IMR-90 (cell line): Measurements from ENCODE around the gene NLGN1. TPM values are rescaled to one million over a fixed set of nuclear protein-coding genes. Genes with fewer than 3 reads are reported as not detected.

ENCODE experiments used
- ATAC-seq: fragments of 200-7000 bp; cut with Tn5 transposase; 2 replicates; pipeline ENCODE4 v1.9.1; 2020; ENCODE audit warnings: low read depth, mild to moderate bottlenecking, moderate library complexity
- BruUV-seq: library from RNA; stranded (reverse); fragments of 400-500 nt; replicated peaks from 2 replicates; lab custom pipeline; 2021; lab: Mats Ljungman, UMichigan
- CTCF ChIA-PET: fragments of 300-600 bp; formaldehyde crosslinking; extraction: SDS; loops from one replicate; lab custom pipeline; 2021; ENCODE audit warnings: antibody characterized with exemption; lab: Yijun Ruan, JAX
- POLR2A ChIA-PET: fragments of 300-600 bp; sonication (Branson Sonifier 250); formaldehyde crosslinking; loops from one replicate; lab custom pipeline; 2022; ENCODE audit warnings: antibody characterized with exemption; ENCODE audit not compliant: unreplicated experiment; lab: Charles Lee
- DNase-seq: peaks from one replicate; pipeline ENCODE4 v3.0.0; 2013
- H2AFZ ChIP-seq: replicated peaks from 2 replicates; pipeline ENCODE3; 2013; ENCODE audit warnings: low read length, mild to moderate bottlenecking; ENCODE audit not compliant: poor library complexity
- H2AK5ac ChIP-seq: 2 replicates; pipeline ENCODE4 v1.6.1; 2013; ENCODE audit warnings: low read depth, low read length, inconsistent platforms
- H2AK9ac ChIP-seq: replicated peaks from 2 replicates; pipeline ENCODE3; 2013; ENCODE audit warnings: mild to moderate bottlenecking, low read depth, low read length, moderate library complexity; ENCODE audit not compliant: poor library complexity
- H2BK120ac ChIP-seq: 2 replicates; pipeline ENCODE4 v1.6.1; 2013; ENCODE audit warnings: low read depth, low read length, inconsistent platforms
- H2BK15ac ChIP-seq: 3 replicates; pipeline ENCODE4 v1.6.1; 2013; ENCODE audit warnings: low read depth, low read length, inconsistent platforms
- H2BK20ac ChIP-seq: 2 replicates; pipeline ENCODE4 v1.6.1; 2013; ENCODE audit warnings: low read depth, mild to moderate bottlenecking, inconsistent platforms, low read length, moderate library complexity
- H2BK5ac ChIP-seq: 2 replicates; pipeline ENCODE4 v1.6.1; 2013; ENCODE audit warnings: mild to moderate bottlenecking, low read depth, low read length, inconsistent platforms; ENCODE audit not compliant: poor library complexity, severe bottlenecking
- H3K14ac ChIP-seq: replicated peaks from 2 replicates; pipeline ENCODE4 v1.6.1; 2013; ENCODE audit warnings: low read depth, low read length, inconsistent platforms
- H3K18ac ChIP-seq: 2 replicates; pipeline ENCODE4 v1.6.1; 2013; ENCODE audit warnings: low read depth, low read length, control low read depth
- H3K23ac ChIP-seq: 2 replicates; pipeline ENCODE4 v1.6.1; 2013; ENCODE audit warnings: low read depth, low read length, inconsistent platforms
- H3K27ac ChIP-seq: 2 replicates; pipeline ENCODE4 v1.5.1; 2013; ENCODE audit warnings: mild to moderate bottlenecking, control low read depth, low read length; ENCODE audit not compliant: insufficient read depth
- H3K27me3 ChIP-seq: 2 replicates; pipeline ENCODE4 v1.6.1; 2013; ENCODE audit warnings: low read length; ENCODE audit not compliant: control insufficient read depth, insufficient read depth
- H3K36me3 ChIP-seq: 2 replicates; pipeline ENCODE4 v1.6.1; 2013; ENCODE audit warnings: low read length, mixed read lengths; ENCODE audit not compliant: control insufficient read depth, insufficient read depth
- H3K4ac ChIP-seq: 2 replicates; pipeline ENCODE4 v1.6.1; 2013; ENCODE audit warnings: low read depth, low read length, inconsistent platforms
- H3K4me1 ChIP-seq: 2 replicates; pipeline ENCODE4 v1.6.1; 2013; ENCODE audit warnings: low read length, mixed read lengths; ENCODE audit not compliant: control insufficient read depth, insufficient read depth
- H3K4me2 ChIP-seq: 2 replicates; pipeline ENCODE4 v1.6.1; 2013; ENCODE audit warnings: low read depth, mild to moderate bottlenecking, control low read depth, low read length, moderate library complexity
- H3K4me3 ChIP-seq: 2 replicates; pipeline ENCODE4 v1.5.1; 2013; ENCODE audit warnings: low read depth, mild to moderate bottlenecking, control low read depth, low read length, moderate library complexity; ENCODE audit not compliant: insufficient read depth
- H3K56ac ChIP-seq: 2 replicates; pipeline ENCODE4 v1.6.1; 2013; ENCODE audit warnings: low read length, inconsistent platforms; ENCODE audit not compliant: insufficient read depth; ENCODE audit errors: extremely low read depth
- H3K79me1 ChIP-seq, 2 experiments: 2 replicates each; pipeline ENCODE4 v1.6.1; 2013; ENCODE audit warnings: low read length in 2 of 2, inconsistent platforms in 1 of 2, low read depth in 1 of 2
- H3K9ac ChIP-seq: 2 replicates; pipeline ENCODE4 v1.6.1; 2013; ENCODE audit warnings: low read depth, low read length, control low read depth
- H3K9me1 ChIP-seq: 2 replicates; pipeline ENCODE4 v1.6.1; 2013; ENCODE audit warnings: low read length, inconsistent platforms; ENCODE audit not compliant: insufficient read depth
- H3K9me3 ChIP-seq: 2 replicates; pipeline ENCODE4 v1.6.1; 2013; ENCODE audit warnings: low read length; ENCODE audit not compliant: control insufficient read depth, insufficient read depth
- H4K20me1 ChIP-seq: 2 replicates; pipeline ENCODE4 v1.6.1; 2013; ENCODE audit warnings: low read length, inconsistent platforms; ENCODE audit not compliant: insufficient read depth
- H4K5ac ChIP-seq: 2 replicates; pipeline ENCODE4 v1.6.1; 2013; ENCODE audit warnings: mild to moderate bottlenecking, low read depth, low read length, control low read depth
- H4K8ac ChIP-seq, 2 experiments: 2 replicates each; pipeline ENCODE4 v1.6.1; 2013; ENCODE audit warnings: low read depth in 2 of 2, low read length in 2 of 2, control low read depth in 1 of 2, inconsistent platforms in 1 of 2
- H4K91ac ChIP-seq: 2 replicates; pipeline ENCODE4 v1.6.1; 2013; ENCODE audit warnings: low read depth, low read length, inconsistent platforms; ENCODE audit not compliant: insufficient read depth
- BHLHE40 ChIP-seq: fragments of 150-350 bp; IDR thresholded peaks from 2 replicates; pipeline ENCODE4 v1.6.1; 2016; ENCODE audit warnings: mild to moderate bottlenecking, low read depth, low read length
- CEBPB ChIP-seq: IDR thresholded peaks from 2 replicates; pipeline ENCODE4 v1.6.1; 2012; ENCODE audit warnings: low read depth, low read length, improper control_type of control experiment
- CHD1 ChIP-seq: IDR thresholded peaks from 2 replicates; pipeline ENCODE4 v1.6.1; 2012; ENCODE audit warnings: low read depth, low read length, improper control_type of control experiment
- FOS ChIP-seq: fragments of 150-350 bp; IDR thresholded peaks from 2 replicates; pipeline ENCODE4 v1.6.1; 2016; ENCODE audit warnings: low read depth, low read length
- MAFK ChIP-seq: IDR thresholded peaks from 2 replicates; pipeline ENCODE4 v1.6.1; 2012; ENCODE audit warnings: low read depth, low read length, improper control_type of control experiment
- MAZ ChIP-seq: IDR thresholded peaks from 2 replicates; pipeline ENCODE4 v1.6.1; 2012; ENCODE audit warnings: low read depth, mild to moderate bottlenecking, low read length, improper control_type of control experiment, moderate library complexity, borderline replicate concordance
- MXI1 ChIP-seq: IDR thresholded peaks from 2 replicates; pipeline ENCODE4 v1.6.1; 2012; ENCODE audit warnings: low read depth, mild to moderate bottlenecking, low read length, moderate library complexity, borderline replicate concordance
- NFE2L2 ChIP-seq: fragments of 150-350 bp; IDR thresholded peaks from 2 replicates; pipeline ENCODE4 v1.6.1; 2016; ENCODE audit warnings: low read depth, mild to moderate bottlenecking, low read length
- POLR2A ChIP-seq: IDR thresholded peaks from 2 replicates; pipeline ENCODE4 v1.6.1; 2012; ENCODE audit warnings: mild to moderate bottlenecking, low read depth, low read length
- RAD21 ChIP-seq: IDR thresholded peaks from 2 replicates; pipeline ENCODE4 v1.6.1; 2012; ENCODE audit warnings: low read length, improper control_type of control experiment
- RCOR1 ChIP-seq: IDR thresholded peaks from 2 replicates; pipeline ENCODE4 v1.6.1; 2012; ENCODE audit warnings: mild to moderate bottlenecking, low read length, improper control_type of control experiment; ENCODE audit not compliant: insufficient replicate concordance
- RFX5 ChIP-seq: IDR thresholded peaks from 2 replicates; pipeline ENCODE4 v1.8.0; 2012; ENCODE audit warnings: low read depth, mild to moderate bottlenecking, low read length, moderate library complexity
- SMC3 ChIP-seq: fragments of 150-350 bp; IDR thresholded peaks from 2 replicates; pipeline ENCODE4 v1.6.1; 2016; ENCODE audit warnings: low read depth, mild to moderate bottlenecking, antibody characterized with exemption, low read length, moderate library complexity
- WGBS, 2 experiments: methylation state at CpG; one replicate each; pipeline versions ENCODE4 v1.1.5 to v1.1.7; 2013; ENCODE audit warnings: missing lambda C conversion rate in 2 of 2; ENCODE audit not compliant: insufficient read length in 1 of 2; ENCODE audit errors: extremely low coverage in 2 of 2; 5-methylcytosine and 5-hydroxymethylcytosine counted together
- dilution Hi-C: fragments of 300-500 bp; cut with HindIII; formaldehyde crosslinking; loops from one replicate; pipeline ENCODE4 v1.14.3; 2018; ENCODE audit warnings: low sequenced_read_pairs; ENCODE audit not compliant: unreplicated experiment
- in situ Hi-C: fragments of 300-500 bp; cut with MboI; formaldehyde crosslinking; loops from 3 replicates; pipeline ENCODE4 v1.14.3; 2019; ENCODE audit warnings: low sequenced_read_pairs, inconsistent platforms, mixed read lengths
- intact Hi-C: fragments of 100-400 bp; cut with micrococcal nuclease; formaldehyde crosslinking; loops from 2 replicates; pipeline ENCODE4 v1.10.0; 2022
- polyA plus RNA-seq, 3 experiments: library from polyadenylated mRNA; depleted of rRNA; stranded (reverse); fragments of >200 nt; gene quantifications; 2 replicates each; pipeline ENCODE4 v1.2.3, GENCODE V29; 2012; ENCODE audit warnings: low replicate concordance in 1 of 3
- total RNA-seq: library from RNA; depleted of rRNA; stranded (reverse); fragments of >200 nt; gene quantifications from 2 replicates; pipeline ENCODE4 v1.2.3, GENCODE V29; 2012
- TF ChIP-seq, protein P1 (sequence below): fragments of 150-350 bp; IDR thresholded peaks from 2 replicates; pipeline ENCODE4 v1.6.1; 2017; ENCODE audit warnings: mild to moderate bottlenecking, antibody characterized with exemption, low read length, low read depth
- TF ChIP-seq, protein P2 (sequence below): conservative IDR thresholded peaks from 2 replicates; pipeline ENCODE4 v1.5.1; 2012; ENCODE audit warnings: mild to moderate bottlenecking, low read depth, low read length, improper control_type of control experiment
- TF ChIP-seq, protein P3 (sequence below): fragments of 150-350 bp; IDR thresholded peaks from 2 replicates; pipeline ENCODE4 v1.6.1; 2016; ENCODE audit warnings: low read depth, mild to moderate bottlenecking, low read length, moderate library complexity, borderline replicate concordance

Gene NLGN1
- total and polyA plus RNA-seq, 2 of the 4 experiments (the other 2 are of a cell fraction) = 1.8 to 12.5 TPM

DNA sequence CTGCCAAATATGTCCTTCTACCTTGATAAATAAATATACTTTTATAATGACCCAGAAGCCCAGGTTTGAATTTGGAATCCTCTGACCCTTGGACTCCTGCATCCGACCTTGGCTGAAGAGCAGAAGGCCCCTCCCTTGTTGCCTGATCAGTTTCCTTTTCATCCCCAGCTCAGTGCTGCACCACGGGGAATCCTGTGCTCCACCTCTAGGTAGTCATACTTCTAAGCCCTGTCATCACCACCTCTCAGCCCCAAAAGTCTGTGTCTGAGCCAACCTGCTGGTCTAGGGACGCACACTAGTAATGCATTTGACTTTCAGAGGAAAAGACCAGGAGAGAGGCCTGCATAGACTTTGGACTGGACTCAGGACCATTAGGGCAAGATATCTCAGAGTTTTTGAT is 310.6 kb downstream of the NLGN1 start:
- dilution Hi-C loops = no loop called here
- in situ Hi-C loops = no loop called here
- Histone ChIP-seq H4K20me1 (no peaks in the 10 kb centered on the region), H2BK15ac (no peak overlapping the region), H3K56ac (peak overlapping the region; percentile 6; the same call in 1 of the 2 replicates), H3K23ac (no peak overlapping the region), H2BK120ac (no peak overlapping the region), H2AK5ac (no peak overlapping the region), H3K4me3 (no peak overlapping the region), H2BK5ac (no peak overlapping the region), H3K36me3 (no peaks in the 10 kb centered on the region), H3K9me1 (no peaks in the 10 kb centered on the region), H2BK20ac (no peak overlapping the region), H2AK9ac (no peak overlapping the region), H3K9ac (no peak overlapping the region), H4K5ac (no peak overlapping the region), H3K9me3 (no peaks in the 10 kb centered on the region), H3K27ac (no peak overlapping the region), H3K4ac (no peak overlapping the region), H4K8ac (no peak overlapping the region), H3K18ac (no peak overlapping the region), H2AFZ (no peak overlapping the region), H3K27me3 (no peaks in the 10 kb centered on the region), H3K14ac (no peak overlapping the region), H3K4me2 (no peak overlapping the region), H3K79me1 (no peaks in the 10 kb centered on the region), H4K91ac (no peak overlapping the region), H3K4me1 (no peaks in the 10 kb centered on the region)
- WGBS, 2 experiments = 100% methylated on average over 1 of the region's 3 CpGs; no CpG with 5 or more reads in 1 of the 2 experiments
- BruUV-seq = no TSS peak
- POLR2A ChIA-PET = no interaction called here
- CTCF ChIA-PET = no interaction called here
- intact Hi-C loops = no loop called here
- DNase-seq (no peak), ATAC-seq (no peak)
- no peak for TF ChIP-seq CHD1
- TF ChIP-seq MXI1 = no peak
- no peak for TF ChIP-seq MAFK
- TF ChIP-seq RAD21 = no peak
- TF ChIP-seq, protein P1, sequence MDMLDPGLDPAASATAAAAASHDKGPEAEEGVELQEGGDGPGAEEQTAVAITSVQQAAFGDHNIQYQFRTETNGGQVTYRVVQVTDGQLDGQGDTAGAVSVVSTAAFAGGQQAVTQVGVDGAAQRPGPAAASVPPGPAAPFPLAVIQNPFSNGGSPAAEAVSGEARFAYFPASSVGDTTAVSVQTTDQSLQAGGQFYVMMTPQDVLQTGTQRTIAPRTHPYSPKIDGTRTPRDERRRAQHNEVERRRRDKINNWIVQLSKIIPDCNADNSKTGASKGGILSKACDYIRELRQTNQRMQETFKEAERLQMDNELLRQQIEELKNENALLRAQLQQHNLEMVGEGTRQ = no peak
- TF ChIP-seq RFX5 = no peak
- no peak for TF ChIP-seq CEBPB
- TF ChIP-seq, protein P2, sequence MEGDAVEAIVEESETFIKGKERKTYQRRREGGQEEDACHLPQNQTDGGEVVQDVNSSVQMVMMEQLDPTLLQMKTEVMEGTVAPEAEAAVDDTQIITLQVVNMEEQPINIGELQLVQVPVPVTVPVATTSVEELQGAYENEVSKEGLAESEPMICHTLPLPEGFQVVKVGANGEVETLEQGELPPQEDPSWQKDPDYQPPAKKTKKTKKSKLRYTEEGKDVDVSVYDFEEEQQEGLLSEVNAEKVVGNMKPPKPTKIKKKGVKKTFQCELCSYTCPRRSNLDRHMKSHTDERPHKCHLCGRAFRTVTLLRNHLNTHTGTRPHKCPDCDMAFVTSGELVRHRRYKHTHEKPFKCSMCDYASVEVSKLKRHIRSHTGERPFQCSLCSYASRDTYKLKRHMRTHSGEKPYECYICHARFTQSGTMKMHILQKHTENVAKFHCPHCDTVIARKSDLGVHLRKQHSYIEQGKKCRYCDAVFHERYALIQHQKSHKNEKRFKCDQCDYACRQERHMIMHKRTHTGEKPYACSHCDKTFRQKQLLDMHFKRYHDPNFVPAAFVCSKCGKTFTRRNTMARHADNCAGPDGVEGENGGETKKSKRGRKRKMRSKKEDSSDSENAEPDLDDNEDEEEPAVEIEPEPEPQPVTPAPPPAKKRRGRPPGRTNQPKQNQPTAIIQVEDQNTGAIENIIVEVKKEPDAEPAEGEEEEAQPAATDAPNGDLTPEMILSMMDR = no peak
- TF ChIP-seq, protein P3, sequence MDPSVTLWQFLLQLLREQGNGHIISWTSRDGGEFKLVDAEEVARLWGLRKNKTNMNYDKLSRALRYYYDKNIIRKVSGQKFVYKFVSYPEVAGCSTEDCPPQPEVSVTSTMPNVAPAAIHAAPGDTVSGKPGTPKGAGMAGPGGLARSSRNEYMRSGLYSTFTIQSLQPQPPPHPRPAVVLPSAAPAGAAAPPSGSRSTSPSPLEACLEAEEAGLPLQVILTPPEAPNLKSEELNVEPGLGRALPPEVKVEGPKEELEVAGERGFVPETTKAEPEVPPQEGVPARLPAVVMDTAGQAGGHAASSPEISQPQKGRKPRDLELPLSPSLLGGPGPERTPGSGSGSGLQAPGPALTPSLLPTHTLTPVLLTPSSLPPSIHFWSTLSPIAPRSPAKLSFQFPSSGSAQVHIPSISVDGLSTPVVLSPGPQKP = no peak
- TF ChIP-seq BHLHE40 = no peak
- TF ChIP-seq SMC3 = no peak
- no peak for TF ChIP-seq NFE2L2
- TF ChIP-seq MAZ = no peak
- TF ChIP-seq POLR2A = no peak
- TF ChIP-seq FOS = no peak
- TF ChIP-seq RCOR1 = no peak
